HG03342 (cell line): ENCODE measurements around the gene BEGAIN.

Experiments used
- ATAC-seq: cut with Tn5 transposase; IDR thresholded peaks from one replicate; pipeline ENCODE4 v1.9.1; 2021; ENCODE audit warnings: mild to moderate bottlenecking, moderate library complexity; ENCODE audit not compliant: unreplicated experiment

Gene BEGAIN, protein sequence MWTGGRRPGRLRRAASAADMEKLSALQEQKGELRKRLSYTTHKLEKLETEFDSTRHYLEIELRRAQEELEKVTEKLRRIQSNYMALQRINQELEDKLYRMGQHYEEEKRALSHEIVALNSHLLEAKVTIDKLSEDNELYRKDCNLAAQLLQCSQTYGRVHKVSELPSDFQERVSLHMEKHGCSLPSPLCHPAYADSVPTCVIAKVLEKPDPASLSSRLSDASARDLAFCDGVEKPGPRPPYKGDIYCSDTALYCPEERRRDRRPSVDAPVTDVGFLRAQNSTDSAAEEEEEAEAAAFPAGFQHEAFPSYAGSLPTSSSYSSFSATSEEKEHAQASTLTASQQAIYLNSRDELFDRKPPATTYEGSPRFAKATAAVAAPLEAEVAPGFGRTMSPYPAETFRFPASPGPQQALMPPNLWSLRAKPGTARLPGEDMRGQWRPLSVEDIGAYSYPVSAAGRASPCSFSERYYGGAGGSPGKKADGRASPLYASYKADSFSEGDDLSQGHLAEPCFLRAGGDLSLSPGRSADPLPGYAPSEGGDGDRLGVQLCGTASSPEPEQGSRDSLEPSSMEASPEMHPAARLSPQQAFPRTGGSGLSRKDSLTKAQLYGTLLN

DNA sequence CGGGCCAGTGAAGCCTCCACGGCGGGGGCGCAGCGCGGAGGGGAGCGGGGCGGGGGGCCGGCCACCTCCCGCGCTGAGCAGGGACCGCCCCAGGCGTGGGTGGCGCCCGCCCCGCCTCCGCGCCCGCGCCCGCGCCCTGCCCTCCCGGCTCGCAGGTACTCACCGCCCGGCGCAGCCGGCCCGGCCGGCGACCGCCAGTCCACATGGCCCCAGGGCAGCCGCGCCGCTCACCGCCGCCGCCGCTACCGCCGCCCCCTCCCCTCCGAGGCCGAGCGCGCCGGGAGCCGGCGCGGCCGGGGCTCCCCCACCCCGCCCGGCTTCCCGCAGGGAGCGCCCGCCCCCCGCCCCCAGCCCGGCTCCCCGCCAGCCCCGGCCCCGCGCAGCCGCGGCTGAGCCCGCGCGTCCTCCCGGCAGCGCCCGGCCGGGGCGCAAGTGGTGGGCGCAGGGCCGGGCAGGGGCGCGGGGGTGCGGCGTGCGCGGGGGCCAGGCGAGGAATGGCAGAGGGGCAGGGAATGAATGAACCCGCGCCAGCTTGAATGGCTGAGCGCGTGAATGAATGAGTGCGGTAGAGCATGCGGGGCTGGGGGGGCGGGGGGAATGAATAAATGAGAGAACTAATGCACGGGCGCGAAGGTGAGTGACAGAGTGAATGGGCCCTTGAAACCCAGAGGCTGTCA, at the start of gene BEGAIN:
BEGAIN (minus strand) TSS at position 332 of the 677 bp plus-strand sequence; CDS start at position 205, 127 bp downstream.
- no peak for ATAC-seq

DNA sequence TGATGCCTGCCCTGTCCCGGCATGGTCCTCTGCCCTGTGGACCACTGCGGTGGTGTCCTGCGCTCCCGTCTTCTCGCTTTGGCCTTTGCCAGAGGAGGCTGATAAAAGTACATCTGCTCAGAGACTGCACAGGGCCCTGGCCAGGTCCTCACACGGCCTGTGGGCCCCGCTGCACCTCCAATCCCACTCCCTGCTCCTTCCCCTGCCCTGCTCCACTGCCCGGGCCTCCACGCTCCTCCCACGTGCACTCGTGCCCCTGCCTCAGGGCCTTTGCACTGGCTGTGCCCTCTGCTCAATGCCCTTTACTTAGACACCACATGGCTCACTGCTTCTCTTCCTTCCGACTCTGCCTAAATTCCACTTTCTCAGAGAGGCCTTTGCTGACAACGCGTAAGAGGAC, 49.3 kb upstream of the BEGAIN start:
- no peak for ATAC-seq

DNA sequence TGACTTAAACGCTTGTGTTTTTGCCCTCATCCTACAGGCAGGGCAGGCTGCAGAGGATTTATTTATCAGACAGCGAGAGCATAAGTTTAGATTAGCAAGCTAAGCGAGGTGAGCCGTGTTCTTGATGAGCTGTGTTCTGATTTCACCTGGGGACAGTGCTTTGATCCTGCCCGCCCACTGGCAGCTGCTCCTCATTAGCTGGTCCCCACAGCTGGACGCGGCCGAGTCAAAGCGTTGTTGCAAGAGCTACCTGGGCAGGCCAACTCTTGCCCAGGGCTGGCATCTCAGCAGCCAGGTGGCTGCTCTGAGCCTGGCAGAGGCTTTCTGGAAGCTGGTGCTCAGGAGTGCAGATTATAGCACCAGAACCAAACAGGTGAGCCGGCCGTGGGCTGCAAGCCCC, 46.8 kb upstream of the BEGAIN start:
- ATAC-seq: no peak

DNA sequence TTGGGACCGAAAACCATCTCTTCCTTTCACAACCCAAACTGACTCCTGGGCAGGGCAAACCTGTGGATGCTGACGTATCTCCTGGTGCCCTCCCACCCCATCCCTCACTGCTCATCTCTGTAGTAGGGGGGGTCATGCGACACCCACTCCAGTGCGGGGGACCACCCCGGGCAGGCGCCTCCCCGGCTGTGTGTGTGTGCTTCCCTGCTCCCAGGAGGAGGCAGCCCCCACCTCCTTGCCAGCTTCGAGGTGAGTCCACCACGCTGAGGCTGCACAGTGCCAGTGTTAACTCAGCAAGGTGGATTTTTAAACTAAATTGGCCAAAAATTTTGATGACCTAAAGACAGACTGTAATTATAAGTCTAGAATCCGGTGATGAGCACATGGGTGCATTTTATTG, 46.2 kb upstream of the BEGAIN start:
- ATAC-seq: no peak

DNA sequence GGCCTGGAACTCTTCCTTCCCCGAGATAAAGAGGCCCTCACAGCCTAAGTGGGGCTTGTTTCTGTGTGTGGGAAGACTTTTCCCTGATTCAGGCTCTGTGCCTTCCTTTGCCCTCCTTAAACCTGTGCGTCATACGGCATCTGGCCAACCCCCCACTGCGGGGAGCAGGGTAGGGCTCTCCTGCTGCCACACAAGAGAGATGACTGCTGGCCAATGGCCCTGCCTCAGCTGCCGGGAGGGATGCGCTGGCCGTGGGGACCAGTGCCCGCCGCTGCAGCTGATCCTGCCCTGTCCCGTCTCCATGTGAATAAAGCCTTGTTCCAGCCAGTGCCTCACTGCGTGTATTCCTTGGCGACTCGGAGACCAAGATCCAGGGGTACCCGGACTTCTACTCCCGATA, 42.5 kb upstream of the BEGAIN start:
- ATAC-seq: no peak

DNA sequence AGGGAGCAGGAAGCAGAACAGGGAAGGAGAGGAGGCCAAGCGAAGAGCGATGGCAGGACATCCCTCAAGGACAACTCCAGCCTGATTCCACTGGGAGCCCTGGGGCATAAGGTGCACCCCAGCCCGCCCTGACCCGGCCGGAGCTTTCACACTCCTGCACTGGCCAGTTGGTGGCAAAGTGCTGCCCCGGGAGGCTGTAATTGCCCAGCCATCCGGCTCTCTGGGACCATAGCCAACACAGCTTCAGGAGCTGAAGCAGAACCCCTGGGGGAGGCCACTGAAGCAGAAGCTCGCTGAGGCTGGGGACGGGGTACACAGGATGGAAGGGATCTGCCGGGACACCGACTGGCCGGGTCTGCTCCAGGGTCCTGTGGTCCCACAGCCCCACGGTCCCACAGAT, 41.9 kb upstream of the BEGAIN start:
- no peak for ATAC-seq

DNA sequence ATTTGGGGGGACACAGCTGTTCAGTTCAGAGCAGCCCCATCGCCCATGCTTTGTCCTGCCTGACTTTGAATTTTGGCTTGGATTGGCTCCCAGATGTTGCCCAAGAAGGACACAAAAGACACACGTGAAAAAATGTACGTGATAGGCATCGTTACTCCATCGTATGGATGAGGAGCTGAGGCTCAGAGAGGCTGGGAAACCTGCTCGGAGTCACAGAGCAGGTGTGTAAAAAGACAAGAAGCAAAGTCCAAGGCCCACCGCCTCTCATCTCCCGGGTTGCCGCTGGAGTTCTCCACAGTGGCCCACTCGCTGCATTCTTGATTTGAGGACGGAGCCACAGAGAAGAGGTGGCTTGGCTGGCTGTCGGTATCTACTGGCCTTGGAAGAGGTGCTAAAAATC, 41.0 kb upstream of the BEGAIN start:
- ATAC-seq: no peak

DNA sequence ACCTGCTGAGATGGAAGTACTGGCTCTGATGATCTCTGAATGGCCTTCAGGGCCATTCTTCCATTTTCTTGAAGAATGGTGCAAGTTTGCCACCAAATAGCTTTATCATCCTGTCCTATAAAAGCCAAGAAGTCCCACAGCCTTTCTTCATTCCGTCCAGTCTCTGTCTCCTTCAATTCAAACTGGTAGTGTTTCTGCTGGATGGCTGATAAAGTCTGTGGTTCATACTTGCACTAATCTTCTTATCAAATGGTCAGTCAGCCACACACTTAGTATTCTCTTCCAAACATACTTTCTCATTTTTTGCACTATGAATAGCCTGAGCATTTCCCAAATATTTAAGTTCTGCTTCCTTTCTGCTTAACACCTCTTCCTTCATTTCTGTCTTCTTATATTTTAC, 39.4 kb upstream of the BEGAIN start:
- no peak for ATAC-seq

DNA sequence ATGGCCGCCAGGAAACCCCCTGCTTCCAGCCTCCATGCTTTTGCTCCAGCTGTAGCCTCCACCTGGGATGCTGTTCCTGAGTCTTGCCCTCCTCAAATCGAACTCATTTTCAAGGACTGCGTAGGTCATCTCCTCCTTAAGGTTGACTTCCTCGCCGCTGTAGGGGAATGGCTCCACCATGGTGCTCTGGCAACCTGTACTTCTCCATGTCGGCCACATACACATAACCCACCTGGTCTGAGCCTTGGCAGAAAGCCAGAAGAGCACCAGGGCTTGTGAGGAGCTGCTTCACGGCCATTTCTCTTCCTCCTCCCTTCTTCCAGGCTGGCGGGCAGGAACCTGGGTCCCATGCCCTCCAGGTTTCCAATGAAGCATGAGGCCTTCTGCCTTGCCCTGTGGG, 36.7 kb upstream of the BEGAIN start:
- no peak for ATAC-seq

DNA sequence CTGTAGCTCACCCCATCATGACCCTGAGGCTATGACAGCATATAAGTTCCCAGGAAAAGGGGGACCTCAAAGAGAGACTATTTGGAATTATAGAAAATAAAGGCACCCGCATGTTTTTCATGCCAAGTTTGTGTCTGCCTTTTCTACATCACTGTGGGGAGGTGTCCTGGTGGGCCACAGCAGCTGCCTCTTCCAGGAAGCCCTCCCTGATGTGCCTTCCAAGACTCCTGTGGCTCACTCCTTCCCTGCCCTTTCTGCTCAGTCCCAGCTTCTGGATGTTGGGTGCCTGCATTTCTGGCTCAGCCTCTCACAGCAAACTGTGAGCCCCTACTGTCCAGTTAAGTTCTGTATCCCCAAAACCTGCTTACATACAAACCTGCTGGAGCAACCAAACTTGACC, 36.3 kb upstream of the BEGAIN start:
- ATAC-seq: no peak

DNA sequence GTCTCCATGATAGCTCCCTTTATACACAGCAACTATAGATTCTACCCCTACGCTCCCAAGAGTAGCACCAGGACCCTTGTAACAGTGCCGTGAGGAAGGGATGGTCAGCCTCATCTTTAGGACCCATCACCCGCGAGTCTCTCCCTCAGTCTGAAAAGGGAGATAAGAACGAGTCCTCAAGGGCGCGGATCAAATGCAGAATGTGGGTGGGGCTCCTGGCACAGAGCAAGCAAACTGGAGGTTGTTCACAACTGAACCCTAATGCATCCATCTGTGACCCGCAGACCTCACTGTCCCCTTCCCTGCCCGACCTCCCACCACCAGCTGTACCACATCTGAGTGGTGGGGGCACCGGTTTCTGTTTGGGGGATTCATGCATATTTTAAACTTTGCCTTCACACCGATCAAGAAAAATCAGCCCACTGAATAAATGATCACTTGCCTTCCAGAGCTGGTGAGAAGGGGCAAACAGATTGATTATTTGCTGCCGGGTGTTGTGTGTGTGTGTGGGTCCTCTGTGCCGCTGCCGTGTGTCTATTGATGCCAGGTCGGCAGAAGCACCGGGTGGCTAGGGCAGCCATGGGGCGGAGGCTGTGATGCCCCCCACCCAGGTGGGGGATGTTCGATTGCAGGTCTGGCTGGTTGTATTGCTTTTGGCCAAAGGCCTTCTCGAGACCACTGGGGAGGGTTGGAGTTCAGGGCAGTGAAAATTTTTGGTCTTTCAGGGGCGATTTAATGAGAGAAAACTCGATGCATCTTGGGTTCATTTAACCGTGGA, 35.7 kb upstream of the BEGAIN start:
- no peak for ATAC-seq

DNA sequence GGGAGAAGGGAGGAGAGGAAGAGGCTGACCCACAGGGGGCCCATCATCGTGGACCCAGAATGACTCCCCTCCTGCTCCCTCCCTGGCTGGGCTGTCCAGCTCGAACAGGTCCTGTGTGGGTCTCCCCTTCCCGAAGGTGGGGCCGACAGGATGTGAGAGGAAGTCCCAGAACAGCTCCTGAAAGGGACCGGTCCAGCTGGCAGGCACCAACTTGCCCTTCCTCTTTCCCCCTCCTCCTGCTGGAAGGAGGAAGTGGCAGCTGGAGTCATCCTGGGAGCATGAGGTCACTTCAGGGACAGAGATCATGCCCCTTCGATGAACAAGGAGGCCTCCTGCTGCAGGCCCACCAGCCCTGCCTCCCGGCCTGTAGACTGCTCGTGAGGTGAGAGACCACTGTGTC, 35.0 kb upstream of the BEGAIN start:
- no peak for ATAC-seq

DNA sequence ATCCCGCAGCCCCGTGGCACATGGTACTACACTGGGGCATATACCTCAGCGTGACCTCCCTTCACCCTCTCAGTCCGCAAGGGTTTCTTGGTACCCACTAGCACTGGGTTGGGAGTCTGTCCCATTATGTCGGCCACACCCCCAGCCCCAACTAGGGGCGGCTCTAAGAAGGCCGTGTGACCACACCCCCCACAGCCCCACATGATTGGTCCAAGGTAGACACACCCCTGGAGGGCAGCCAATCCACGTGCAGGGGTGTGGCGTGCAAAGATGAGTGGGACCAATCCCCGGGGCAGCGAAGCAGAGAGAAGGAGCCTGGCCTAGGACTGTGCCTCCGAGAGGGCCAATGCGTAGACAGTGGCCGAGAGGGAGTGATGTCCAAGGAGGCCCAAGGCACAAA, 34.6 kb upstream of the BEGAIN start:
- ATAC-seq: no peak

DNA sequence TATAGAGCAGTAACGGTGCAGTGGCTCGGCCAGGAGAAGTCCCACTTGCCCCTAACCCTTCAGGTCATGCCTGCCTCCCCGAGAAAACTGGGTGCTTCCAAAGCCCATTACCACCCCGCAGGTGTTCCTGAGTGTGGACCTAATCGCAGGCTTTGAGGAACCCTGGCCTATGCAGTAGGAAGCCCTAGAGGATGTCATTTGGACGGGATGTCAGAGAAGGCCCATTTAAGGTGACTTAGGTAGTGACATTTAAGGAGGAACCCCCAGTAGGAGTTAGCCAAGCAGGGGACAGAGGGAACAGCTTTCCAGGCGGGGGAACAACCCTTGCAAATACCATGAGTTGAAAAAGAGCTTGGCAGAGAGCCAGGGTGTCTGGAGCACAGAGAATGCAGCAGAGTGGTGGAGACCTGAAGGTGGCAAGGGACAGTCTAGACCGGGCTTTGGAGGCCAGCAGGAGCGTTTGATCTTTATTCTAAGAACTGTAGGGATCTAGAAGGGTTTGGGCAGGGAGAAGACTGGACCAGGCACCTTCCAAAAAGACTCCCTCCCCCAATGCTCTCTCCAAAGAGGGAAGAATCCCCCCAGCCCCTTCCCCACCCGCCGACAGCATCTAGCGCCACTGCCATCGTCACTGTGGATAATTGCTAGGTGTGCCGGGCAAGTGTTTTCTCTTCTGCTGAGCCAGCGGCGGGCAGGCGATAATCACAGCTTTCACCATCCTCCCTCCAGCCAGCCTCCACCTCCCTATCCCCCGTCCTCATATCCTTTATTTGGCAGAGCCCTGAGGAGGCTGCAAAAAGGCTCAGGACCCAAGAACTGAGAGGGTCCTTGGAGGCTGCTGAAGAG, 33.3 kb upstream of the BEGAIN start:
- ATAC-seq: no peak

DNA sequence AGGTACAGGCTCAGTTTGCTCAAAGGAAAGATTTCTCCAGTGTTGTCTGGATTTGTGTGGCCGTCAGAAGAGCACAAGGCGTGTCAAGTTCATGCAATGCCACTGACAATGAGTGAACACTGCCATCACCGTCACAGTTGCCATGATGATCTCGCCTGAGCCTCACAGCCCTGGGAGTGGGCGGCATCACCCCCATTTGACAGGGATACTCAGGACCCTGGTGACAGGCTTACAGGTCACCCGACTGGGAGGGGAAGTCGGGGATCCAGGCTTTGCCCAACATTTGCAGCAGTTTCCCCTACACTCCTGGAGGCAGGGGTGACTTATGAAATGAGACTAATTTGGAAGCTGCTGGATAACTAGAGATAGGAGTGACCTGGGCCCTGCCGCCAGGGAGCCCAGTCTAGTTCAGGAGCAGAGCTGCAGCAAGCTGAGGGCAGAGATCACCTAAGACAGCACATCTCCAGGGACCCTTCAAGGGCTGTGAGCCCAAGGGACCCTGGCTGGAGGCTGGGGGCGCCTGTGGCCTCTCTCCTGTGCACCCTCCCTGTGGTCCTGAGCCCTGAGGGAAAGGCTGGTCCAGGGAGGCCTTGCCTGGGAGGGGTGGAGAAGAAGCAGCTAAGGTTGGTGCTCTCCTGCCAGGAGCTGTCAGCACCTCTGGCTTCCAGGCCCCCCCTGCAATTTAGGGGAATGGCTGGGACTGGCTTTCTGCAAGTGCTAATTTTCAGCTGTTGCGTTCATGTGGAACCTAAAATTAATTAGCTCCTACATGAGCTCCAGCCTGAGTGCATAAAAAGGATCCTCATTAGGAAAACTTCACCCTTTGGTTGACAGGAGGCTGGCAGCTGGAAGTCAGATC, 32.4 kb upstream of the BEGAIN start:
- ATAC-seq: no peak

DNA sequence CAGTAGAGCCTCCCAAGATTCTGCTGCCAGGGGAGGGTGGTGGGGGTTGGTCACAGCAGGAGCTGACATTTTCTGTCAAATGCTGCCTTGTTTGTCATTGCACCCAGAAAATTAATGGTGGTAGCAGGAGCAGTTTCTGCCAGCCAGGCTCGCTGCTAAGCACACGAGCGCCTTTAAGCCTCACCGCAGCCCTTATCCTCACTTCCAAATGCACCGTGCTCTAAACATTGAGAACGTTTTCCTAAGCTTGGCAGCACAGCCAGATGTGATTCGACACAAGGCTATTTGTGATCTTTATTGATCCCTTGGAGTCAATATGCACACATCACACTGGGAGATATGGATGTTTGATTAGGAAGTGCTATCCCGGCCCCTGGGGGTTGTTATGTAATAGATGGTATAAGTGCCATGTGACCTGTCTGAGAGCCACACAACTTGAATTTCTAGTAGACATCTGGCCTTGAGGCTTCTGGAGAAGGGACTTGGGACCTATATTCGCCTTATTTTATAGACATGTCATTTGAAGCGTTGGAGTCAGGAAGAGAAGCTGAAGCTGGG, 31.6 kb upstream of the BEGAIN start:
- ATAC-seq: no peak

DNA sequence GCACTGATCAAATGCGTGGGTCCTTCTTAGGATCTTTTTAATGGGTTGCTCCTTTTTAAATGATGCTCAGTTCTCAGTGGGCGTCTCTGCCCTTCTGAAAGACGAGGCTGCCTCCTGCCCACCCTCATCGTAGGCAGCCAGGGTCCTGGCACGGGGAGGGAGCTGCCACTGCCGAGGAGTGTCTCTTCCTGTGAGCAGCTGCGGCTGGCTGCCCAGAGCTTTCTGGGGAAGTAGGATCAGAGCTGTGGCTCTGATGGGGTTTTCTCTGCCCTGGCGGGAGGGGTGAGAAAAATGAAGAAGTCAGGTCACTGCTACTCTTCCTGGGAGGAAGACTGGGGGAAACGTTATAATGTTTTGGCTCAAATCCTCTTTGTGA, 31.1 kb upstream of the BEGAIN start:
- no peak for ATAC-seq

DNA sequence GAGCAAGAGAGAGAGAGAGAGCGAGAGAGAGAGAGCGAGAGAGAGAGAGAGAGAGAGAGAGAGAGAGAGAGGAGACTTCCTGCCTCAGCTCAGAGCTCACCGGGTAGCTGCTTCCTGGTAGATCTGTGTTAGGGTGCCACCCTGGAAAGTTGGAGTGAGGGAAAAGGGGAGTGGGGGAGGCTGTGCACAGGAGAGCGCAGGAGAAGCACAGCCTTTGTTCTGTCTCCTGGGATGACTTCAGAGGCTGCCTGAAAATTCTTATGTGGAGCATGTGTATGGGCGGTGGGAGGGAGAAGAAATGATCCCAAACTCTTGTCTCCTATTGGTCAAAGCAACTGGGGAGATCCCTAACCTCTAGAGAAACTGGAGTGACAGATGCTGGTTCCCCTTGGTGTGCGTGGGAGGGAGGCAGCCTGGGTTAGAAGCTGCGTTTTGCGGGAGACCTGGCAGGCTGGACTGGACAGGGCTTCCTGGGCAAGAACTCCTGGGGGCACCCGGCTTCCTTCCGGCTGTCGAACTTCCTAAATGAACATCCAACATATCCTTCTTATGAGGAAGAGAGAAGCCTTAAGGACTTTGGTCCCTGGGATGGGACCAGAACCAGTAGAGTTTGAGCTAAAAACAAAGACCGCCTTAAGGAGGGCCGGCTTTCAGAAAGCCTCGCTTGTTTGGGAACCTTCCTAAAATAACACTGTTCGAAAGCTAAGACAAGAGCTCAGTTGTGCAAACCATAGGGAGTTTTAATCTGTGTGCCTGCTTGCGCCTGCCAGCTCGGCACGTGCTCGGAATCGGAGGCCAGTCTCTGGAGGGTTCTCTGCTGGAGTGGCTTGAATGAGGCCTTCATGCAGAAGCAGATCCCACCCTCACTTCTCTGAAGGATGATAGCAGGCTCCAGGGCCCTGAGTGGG, 30.4 kb upstream of the BEGAIN start:
- no peak for ATAC-seq
